Upper lobe of left lung (tissue), 4 donors: ENCODE results near the gene NUDT8.

Experiments used
- CTCF ChIP-seq, 6 experiments: fragments of 450-650 bp in 4 of 6; fragments of 200-600 bp in 2 of 6; sonication (generic) in 2 of 6; IDR thresholded peaks; one replicate each; pipeline ENCODE4 v1.5.1; 2016 to 2019; ENCODE audit warnings: antibody characterized with exemption in 6 of 6
- EP300 ChIP-seq, 4 donors: sonication (generic); formaldehyde crosslinking; IDR thresholded peaks; one replicate each; pipeline ENCODE4 v1.5.1; 2017; ENCODE audit warnings: antibody characterized with exemption in 4 of 4, control low read depth in 2 of 4
- POLR2A ChIP-seq, 4 donors: fragments of 450-650 bp; IDR thresholded peaks; one replicate each; pipeline ENCODE4 v1.5.1; 2016 to 2017; ENCODE audit warnings: antibody characterized with exemption in 4 of 4, mild to moderate bottlenecking in 2 of 4
- POLR2AphosphoS5 ChIP-seq, 2 donors: sonication (generic); formaldehyde crosslinking; IDR thresholded peaks; one replicate each; pipeline ENCODE4 v1.5.1; 2017; ENCODE audit warnings: antibody characterized with exemption in 2 of 2

- TF ChIP-seq CTCF (IDR thresholded peaks at IDR 0.05) (no peak), POLR2A (IDR thresholded peaks at IDR 0.05) (no peak), POLR2AphosphoS5 (IDR thresholded peaks at IDR 0.05) (peak in 1 of 2 donors; percentile 2), EP300 (IDR thresholded peaks at IDR 0.05) (no peak)
Measured at GRCh38 chr11:67606093-67606491, 23.6 kb downstream of the NUDT8 start.
